Breast epithelium (tissue), 3 donors: ENCODE measurements around the gene SRGAP1.

Experiments
- POLR2A ChIP-seq: fragments of 450-650 bp; IDR thresholded peaks from one replicate; pipeline ENCODE4 v1.6.1; 2016; ENCODE audit warnings: antibody characterized with exemption, mild to moderate bottlenecking, moderate library complexity
- POLR2AphosphoS5 ChIP-seq, 3 donors: sonication (generic); formaldehyde crosslinking; IDR thresholded peaks; one replicate each; pipeline ENCODE4 v1.6.1; 2017; ENCODE audit warnings: antibody characterized with exemption in 3 of 3
- TF ChIP-seq, protein P1 (sequence below), 3 donors: fragments of 450-650 bp; IDR thresholded peaks; one replicate each; pipeline ENCODE4 v1.5.1; 2016 to 2017; ENCODE audit warnings: antibody characterized with exemption in 3 of 3, mild to moderate bottlenecking in 3 of 3, moderate library complexity in 3 of 3

- no peak for TF ChIP-seq POLR2AphosphoS5 (IDR thresholded peaks at IDR 0.05)
- TF ChIP-seq, protein P1, sequence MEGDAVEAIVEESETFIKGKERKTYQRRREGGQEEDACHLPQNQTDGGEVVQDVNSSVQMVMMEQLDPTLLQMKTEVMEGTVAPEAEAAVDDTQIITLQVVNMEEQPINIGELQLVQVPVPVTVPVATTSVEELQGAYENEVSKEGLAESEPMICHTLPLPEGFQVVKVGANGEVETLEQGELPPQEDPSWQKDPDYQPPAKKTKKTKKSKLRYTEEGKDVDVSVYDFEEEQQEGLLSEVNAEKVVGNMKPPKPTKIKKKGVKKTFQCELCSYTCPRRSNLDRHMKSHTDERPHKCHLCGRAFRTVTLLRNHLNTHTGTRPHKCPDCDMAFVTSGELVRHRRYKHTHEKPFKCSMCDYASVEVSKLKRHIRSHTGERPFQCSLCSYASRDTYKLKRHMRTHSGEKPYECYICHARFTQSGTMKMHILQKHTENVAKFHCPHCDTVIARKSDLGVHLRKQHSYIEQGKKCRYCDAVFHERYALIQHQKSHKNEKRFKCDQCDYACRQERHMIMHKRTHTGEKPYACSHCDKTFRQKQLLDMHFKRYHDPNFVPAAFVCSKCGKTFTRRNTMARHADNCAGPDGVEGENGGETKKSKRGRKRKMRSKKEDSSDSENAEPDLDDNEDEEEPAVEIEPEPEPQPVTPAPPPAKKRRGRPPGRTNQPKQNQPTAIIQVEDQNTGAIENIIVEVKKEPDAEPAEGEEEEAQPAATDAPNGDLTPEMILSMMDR (IDR thresholded peaks at IDR 0.05), result no peak
- no peak for TF ChIP-seq POLR2A
These were observed 62.4 kb downstream of the SRGAP1 start for GRCh38 chr12:63906876-63907275.
